H1 (cell line): ENCODE measurements around the gene KANTR. TPM values are rescaled to one million over a fixed set of nuclear protein-coding genes. Genes with fewer than 3 reads are reported as not detected.

Source experiments
- POLR2AphosphoS5 ChIP-seq: IDR thresholded peaks from 2 replicates; pipeline ENCODE4 v1.6.1; 2011; ENCODE audit warnings: low read depth, low read length
- polyA plus RNA-seq, 7 experiments: library from polyadenylated mRNA; depleted of rRNA in 3 of 7; stranded (reverse) in 5 of 7; unstranded in 2 of 7; fragments of >200 nt in 5 of 7; fragments of 200-250 nt in 2 of 7; gene quantifications; 1 replicate in 5 of 7; 2 replicates in 1 of 7; 4 replicates in 1 of 7; pipeline versions ENCODE4 v1.2.1 to v1.2.3, GENCODE V29; 2011 to 2013; ENCODE audit warnings: missing spikeins in 2 of 7, mixed read lengths in 2 of 7
- total RNA-seq: library from RNA; stranded (reverse); fragmentation: NEBNext Ultra II Directional; extraction: Animal tissue kit (Norgen Biotek cat#: 25700); gene quantifications from 2 replicates; pipeline ENCODE4 v1.2.1, GENCODE V29; 2021
- TF ChIP-seq, protein P1 (sequence below): IDR thresholded peaks from 2 replicates; pipeline ENCODE4 v1.6.1; 2012; ENCODE audit warnings: inconsistent platforms

KANTR gene
- total and polyA plus RNA-seq, 2 of the 8 experiments (the other 6 are each of a cell fraction or from before 2014, with no cell fraction given), result 7.7 to 9.5 TPM

- TF ChIP-seq, protein P1, sequence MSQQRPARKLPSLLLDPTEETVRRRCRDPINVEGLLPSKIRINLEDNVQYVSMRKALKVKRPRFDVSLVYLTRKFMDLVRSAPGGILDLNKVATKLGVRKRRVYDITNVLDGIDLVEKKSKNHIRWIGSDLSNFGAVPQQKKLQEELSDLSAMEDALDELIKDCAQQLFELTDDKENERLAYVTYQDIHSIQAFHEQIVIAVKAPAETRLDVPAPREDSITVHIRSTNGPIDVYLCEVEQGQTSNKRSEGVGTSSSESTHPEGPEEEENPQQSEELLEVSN, result no peak
- no peak for TF ChIP-seq POLR2AphosphoS5
Observed at GRCh38 chrX:53156207-53156596, 62.3 kb downstream of the KANTR start (continued).
